GM18870 (cell line): ENCODE measurements around the gene LYG2.
"Not testable (repeated sequence)": the region's sequence is repeated elsewhere in the genome, so short reads cannot be mapped to it uniquely, and the experiment has no call there.

Source experiments
- ATAC-seq: cut with Tn5 transposase; IDR thresholded peaks from one replicate; pipeline ENCODE4 v1.9.1; 2021; ENCODE audit warnings: moderate library complexity; ENCODE audit not compliant: unreplicated experiment

The LYG2 gene

DNA sequence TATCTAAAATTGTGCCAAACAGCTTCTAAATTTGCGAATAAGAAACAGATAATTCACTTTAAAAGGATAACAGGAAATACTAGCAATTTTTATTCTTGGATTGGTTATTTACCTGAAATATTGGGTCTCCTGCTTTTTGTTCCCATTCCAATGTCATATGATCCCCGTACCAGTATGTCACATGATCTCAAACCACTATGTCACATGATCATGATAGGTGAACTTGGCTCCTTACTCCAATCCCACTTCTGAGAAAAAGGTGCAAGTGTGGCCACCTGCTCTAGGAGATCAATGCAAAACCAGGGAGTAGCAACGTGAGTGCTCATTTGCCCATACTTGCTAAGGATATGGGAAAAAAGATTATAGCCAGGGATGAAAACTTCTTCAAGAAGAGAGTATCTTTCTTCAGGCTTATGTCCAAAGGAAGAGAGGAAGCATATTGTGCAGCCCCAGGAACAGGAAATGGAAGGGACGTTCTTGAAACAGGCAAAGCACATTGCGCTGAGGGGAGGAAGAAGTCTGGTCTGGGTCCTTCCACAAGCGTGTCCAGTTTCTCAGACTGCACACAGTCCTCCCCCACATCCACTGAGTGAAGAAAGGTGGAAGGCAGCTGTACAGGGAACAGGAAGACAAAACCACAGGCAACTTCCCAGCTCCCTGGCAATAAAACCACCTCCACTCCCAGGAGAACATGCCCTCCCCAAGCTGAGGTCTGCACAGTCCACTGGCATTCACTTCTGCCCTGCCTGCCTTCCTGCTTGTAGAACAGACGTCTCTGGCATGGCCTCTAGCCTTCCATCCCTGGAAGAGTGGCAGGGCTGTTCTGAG lies at the start of gene LYG2:
Gene LYG2 (minus strand): TSS at position 176 of the 828 bp plus-strand sequence. CDS start 1,406 bp downstream, outside the sequence.
- ATAC-seq, result no peak

GRCh38 chr2:99301097-99301496 lies 45.6 kb upstream of the LYG2 start, which contains the start of gene LYG1:
Gene LYG1 (minus strand): TSS chr2:99301197. CDS start chr2:99295670, 5,527 bp downstream.
- ATAC-seq, result not testable (repeated sequence)

DNA sequence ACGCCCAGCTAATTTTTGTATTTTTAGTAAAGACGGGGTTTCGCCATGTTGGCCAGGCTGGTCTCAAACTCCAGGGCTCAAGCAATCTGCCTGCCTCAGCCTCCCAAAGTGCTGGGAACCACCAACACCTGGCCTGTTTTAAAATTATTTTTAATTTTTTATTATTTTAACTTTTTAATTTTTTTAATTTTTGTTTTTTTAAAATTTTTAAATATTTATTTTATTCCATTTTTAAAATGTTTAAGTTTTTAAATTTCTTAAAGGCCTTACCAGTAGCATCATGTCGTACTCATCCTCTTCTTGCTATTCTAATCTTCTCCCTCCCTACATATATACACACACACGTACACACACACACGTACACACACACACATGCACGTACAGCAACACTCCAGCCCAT lies 44.1 kb upstream of the LYG2 start:
- no peak for ATAC-seq

DNA sequence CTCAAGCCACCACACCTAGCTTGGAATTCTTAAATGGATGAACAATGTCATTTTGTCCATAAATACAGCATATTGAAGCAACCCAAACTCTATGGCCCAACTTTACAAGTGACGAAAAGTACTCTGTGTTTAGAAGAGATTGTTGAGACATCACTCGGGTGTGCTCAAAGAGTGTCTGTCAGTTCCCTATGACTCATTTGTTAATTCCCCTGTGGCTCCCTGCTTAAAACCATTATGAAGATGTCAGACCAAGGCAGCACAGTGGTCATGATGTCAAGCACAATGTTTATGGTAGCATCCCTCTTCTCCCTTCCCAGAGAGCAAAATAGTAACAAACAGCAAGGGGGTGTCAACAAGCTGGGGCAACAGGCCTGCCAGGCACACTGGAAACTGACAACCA lies 42.5 kb upstream of the LYG2 start:
- ATAC-seq, result no peak

DNA sequence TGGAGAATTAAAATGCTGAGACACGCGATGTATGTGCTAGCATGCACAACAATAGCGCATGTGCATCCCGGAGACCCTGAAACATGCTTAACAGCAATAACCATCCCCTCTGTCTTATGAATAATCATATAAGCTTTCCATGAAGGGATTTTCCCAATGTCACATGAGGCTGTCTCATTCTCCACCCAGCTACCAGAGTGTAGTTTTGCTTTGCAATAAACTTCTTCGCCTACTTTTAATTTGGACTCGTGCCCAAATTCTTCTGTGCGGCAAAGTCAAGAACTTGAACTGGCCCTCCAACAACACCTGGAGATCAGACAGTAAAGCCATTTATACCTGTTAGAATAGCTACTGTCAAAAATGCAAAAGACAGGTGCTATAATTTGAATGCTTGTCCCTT lies 30.1 kb upstream of the LYG2 start:
- ATAC-seq, result no peak

DNA sequence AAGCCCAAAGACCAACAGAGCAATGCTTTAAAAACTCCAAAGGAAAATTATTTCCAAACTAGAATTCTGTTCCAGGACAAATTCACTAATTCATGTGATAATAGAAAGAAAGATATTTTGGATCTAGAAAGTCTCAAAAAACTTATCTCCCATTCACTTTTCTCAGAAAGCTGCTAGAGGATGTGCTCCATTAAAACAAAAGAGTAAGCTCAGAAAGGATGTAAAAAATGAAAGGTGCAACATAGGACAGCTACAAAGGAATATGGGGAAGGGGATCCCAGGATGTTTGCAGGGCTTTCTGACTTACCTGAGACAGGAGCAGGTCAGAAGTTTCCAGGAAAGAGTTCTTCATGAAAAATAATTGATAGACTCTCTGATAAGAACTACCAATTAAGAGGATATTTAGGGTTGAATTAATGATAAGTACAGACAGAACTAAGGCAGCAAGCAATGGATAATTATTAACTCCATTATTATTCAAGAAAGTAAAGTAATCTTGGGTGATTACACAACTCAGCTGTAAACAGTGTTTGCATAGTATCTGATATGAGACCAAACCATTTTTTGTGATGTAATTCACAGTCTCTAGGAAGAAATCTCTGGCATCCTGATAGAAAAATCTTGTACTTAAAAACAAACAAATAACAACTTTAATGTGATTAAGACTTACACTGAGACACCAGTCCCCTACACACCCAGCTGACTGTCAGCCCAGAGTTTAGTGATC lies 24.7 kb upstream of the LYG2 start:
- no peak for ATAC-seq

- ATAC-seq, result no peak
Observed at GRCh38 chr2:99278793-99279291, 23.4 kb upstream of the LYG2 start.

DNA sequence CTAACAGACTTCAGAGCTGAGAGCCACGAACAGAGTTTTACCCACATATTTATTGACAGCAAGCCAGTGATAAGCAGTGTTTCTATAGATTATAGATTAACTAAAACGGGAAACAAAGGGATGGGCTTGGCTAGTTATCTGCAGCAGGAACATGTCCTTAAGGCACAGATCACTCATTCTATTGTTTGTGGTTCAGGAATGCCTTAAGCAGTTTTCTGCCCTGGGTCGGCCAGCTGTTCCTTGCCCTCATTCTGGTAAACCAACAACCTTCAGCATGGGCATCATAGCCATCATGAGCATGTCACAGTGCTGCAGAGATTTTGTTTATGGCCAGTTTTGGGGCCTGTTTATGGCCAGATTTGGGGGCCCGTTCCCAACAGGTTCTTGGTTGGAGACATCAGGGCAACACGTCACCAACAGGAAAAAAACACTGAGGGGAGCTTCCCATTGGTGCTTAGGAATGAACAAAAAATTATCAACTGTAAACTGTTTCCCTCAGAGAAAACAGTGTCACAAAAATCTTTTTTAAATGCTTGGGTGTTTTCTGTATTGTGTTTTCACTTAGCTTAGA lies 22.8 kb upstream of the LYG2 start:
- ATAC-seq, result not testable (repeated sequence)

DNA sequence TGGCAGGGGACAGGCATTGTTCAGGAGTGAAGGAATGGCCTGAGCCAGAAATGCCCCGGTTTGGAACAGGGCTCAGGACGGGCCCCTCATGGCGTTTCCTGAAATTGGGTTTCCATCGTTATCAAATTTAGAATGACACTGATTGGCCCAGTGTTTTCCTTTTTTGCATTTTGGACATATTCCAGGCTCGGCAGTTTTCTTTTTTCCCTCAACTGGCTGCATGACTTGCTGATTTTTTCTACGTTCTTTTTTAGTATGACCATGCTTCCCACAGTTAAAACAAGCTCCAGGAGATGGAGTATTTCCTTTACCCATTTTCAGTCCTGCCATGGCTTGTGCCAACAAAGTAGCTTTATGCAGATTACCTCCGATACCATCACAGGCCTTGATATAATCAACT lies 20.4 kb upstream of the LYG2 start:
- ATAC-seq, result no peak

DNA sequence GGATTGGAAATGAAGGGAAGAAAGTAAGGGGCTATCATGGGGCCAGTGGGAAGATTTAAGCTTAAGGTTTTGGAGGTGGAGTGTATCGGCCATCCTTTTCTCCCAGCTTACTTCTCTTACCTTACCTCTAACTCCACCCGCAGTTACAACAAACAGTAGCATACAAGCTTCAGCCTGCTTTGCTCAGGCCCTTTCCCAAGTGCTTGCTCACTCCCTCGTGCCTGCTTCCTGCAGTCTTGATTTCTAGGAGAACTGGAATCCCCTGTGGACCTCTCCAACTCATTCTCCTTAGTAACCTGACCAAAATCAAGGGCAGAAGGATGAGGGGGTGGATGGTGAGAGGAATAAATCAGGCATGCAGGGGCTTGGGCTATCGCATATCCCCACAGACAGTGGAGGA lies 5.8 kb upstream of the LYG2 start:
- ATAC-seq, result no peak

GRCh38 chr2:99260184-99260583 lies 4.7 kb upstream of the LYG2 start:
- no peak for ATAC-seq

DNA sequence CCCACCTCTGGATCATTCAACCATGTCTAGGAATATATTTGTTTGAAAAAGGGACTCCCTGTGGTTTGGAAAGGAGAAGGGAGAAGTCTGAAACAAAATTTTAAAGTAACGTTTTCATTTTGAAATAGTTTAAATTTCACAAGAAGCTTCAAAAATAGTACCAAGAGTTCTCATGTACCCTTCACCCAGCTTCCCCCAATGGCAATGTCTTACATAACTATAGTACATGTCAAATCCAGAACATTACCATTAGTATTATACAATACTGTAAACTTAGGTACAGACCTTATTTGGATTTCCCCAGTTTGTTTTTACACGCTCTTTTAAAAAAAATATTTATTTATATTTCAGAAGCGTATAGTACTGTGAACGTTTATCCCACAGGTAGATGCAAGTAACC lies 4.0 kb upstream of the LYG2 start:
- ATAC-seq, result no peak

- no peak for ATAC-seq
Observed at GRCh38 chr2:99256677-99257076, 1.2 kb upstream of the LYG2 start.

DNA sequence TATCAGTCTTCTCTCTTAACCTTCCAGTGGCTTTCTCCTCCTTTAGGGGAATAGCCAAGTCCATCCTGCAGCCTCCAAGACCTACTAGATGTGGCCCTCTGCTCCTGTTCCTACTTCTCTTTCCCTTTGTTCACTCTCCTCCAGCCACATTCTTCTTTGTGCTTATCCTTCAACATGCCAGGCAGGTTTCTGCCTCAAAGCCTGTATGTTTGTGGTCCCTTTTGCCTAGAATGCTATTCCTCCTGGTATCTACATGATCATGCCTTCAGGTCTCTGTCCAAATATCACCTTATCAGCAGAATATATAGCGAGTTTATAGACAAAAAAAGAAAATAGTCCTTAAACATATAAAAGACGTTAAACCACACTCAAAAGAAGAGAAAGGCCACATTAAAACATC lies 5.5 kb downstream of the LYG2 start:
- no peak for ATAC-seq

GRCh38 chr2:99242151-99242550 lies 13.3 kb downstream of the LYG2 start:
- no peak for ATAC-seq

DNA sequence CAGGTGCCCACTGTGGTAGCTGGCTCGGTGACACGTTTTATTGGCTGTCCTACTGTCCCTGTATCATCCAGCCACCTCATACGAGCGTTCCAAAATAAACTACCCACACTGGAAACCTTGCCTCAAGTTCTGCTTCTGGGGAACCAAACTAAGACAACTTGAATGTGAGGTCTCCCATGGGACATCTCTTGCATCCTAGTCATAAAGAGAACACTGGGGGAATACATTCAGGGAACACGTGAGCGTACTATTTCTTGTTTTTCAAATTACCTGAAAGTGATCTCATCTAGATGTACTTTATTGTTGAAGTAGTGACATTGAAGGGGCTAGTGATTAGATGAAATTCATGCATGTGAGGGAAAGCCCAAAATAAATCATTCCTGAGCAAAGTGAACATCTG lies 15.0 kb downstream of the LYG2 start:
- no peak for ATAC-seq

- no peak for ATAC-seq
Observed at GRCh38 chr2:99238599-99238998, 16.9 kb downstream of the LYG2 start.

GRCh38 chr2:99233177-99233576 lies 22.3 kb downstream of the LYG2 start:
- ATAC-seq, result not testable (repeated sequence)

- ATAC-seq, result no peak
Observed at GRCh38 chr2:99217929-99218501, 37.5 kb downstream of the LYG2 start.

DNA sequence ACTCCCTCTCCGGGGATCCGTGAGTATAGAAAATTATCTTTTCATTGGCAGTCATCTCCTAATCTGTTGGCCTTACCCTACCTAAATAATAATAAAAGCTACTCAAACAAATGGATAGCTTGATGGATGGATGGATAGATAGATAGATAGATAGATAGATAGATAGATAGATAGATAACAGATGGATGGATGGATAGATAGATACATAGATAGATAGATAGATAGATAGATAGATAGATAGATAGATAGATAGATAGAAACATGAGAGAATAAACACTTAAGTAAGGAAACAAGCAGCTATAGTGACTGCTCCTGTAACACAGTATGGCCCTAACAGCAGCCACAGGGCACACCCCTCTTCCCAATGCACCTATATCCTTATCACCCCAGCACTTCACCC lies 39.4 kb downstream of the LYG2 start:
- ATAC-seq, result no peak

DNA sequence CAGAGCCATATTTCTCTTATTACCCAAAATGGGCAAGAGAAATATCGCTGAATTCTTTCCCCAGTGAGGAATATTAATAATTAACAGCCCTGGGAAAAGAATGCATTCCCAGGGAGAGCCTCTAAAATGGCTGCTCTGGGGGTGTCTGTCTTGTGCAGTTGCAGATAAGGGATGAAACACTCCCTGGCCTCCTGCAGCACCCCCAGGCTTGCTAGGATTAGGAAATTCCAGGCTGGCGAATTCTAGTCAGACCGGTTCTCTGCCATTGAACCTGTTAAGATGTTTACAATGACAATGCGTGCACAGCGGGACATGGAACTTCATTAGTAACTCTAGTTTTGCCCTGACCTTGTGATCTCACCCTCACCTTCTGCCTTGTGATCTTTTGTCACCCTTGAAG lies 50.0 kb downstream of the LYG2 start:
- ATAC-seq, result no peak
